HG02798 (cell line): ENCODE results near the gene PGRMC2.
A peak's percentile ranks its signal among the peaks of the same experiment; 100 is the strongest.

Source experiments
- ATAC-seq: cut with Tn5 transposase; IDR thresholded peaks from one replicate; pipeline ENCODE4 v1.9.1; 2021; ENCODE audit warnings: mild to moderate bottlenecking; ENCODE audit not compliant: unreplicated experiment, poor library complexity

PGRMC2 gene, protein sequence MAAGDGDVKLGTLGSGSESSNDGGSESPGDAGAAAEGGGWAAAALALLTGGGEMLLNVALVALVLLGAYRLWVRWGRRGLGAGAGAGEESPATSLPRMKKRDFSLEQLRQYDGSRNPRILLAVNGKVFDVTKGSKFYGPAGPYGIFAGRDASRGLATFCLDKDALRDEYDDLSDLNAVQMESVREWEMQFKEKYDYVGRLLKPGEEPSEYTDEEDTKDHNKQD

DNA sequence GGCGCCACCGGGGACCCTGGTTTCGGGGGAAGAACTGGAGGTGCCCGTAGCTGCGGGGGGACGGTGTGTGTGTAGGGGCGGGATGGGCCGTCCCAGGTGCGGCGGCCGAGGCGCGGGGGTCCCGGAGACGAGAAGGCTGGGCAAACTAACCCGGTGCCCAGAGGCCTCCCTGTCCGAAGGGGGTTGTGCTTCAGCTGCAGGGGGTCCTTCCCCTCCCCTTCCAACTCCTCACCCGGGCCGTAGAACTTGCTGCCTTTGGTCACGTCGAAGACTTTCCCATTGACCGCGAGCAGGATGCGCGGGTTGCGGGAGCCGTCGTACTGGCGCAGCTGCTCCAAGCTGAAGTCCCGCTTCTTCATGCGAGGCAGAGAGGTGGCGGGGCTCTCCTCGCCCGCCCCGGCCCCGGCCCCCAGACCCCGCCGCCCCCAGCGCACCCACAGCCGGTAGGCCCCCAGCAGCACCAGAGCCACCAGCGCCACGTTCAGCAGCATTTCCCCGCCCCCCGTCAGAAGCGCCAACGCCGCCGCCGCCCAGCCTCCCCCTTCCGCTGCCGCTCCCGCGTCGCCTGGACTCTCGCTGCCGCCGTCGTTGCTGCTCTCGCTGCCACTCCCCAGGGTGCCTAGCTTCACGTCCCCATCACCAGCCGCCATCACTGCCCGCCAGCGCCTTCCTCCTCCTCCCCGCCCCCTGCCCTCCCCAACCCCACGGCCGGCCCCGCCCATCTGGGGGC is at the start of gene PGRMC2:
Gene PGRMC2 (minus strand): TSS at position 673 of the 730 bp plus-strand sequence. CDS start 23 bp downstream, at position 650.
- ATAC-seq, result no peak

DNA sequence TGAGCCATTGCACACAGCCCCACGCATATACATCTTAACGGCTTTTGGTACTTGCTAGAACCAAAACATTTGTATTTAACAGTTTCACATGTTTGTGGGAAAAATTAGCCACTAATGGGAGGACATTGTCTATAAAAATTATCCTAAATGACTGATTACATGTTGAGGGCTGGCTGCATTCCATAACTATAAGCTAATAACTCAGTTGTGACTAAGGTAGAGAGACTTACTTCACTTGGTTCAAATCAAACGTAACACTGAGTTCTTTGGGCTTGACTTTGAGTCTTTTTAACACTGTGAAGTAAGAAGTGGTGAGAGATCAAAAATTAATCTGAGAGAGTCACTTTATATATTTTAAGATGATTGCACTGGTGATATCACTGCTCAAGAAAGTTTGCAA is 47.9 kb upstream of the PGRMC2 start:
- no peak for ATAC-seq

DNA sequence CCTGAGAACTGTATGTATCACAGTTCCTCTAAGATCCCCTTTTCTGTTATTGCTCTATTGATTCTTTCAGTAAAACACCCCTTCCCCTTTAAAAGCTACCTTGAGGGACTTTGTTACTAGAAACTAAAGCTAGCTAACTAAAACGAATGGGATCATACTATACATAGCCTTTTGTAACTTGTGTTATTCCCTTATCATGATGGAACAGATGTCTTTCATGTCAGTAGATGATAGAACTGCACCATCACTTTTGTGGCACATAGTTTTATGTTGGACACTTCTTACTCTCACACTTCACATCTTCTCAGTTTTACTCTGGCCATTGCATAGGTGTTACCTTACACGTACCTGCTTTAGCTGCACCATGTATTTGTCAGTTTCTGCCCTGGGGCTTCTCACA is 46.6 kb upstream of the PGRMC2 start:
- no peak for ATAC-seq

DNA sequence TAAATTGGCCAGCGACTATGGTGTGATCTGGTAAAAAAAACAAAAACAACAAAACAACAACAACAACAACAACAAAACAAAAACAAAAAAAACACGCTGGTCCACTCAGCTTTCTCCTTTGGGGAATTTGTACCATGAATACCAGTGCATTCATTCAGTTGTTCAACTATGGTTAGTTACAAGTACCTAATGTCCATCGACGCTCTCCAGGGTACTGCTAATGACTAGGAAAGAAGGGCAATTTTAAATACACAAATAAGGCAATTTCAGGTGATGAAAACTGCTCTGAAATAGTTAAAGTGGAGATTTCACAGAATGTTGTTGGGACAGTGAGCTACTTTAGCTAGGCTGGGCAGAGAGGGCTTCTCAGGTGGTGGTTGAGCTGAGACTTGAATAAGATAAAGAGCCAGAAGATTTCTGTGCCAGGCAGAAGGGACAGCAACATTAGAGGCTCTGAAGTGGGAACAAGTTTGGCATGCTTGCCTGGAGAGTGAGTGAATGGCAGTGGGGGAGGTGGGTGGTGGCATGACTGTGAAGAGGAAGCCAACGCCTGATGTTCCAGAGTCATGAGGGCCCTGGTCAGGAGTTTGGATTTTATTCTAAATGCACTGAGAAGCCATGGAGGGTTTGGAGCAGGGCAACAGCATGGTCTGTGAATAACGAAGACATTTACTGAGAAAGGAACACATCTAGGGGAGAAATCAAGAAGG is 45.9 kb upstream of the PGRMC2 start:
- ATAC-seq, result no peak

DNA sequence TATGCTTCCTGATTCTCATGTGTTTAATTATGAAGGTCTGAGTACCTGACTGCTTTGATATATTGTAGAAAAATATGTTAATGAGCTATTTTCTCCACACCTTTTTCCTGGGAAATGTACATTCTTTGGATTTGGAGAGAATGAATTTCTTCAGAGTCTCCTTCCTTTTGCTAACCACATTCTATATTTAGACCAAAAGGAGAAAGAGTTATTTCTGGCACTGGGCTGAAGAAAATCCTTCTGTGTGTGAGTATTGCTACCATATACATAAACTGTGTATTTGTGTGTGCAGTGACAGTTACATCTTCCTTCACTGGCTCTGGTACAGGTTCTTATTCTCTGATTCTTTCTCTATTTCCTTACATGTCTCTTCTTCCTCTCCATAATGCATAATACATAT is 44.5 kb upstream of the PGRMC2 start:
- no peak for ATAC-seq

DNA sequence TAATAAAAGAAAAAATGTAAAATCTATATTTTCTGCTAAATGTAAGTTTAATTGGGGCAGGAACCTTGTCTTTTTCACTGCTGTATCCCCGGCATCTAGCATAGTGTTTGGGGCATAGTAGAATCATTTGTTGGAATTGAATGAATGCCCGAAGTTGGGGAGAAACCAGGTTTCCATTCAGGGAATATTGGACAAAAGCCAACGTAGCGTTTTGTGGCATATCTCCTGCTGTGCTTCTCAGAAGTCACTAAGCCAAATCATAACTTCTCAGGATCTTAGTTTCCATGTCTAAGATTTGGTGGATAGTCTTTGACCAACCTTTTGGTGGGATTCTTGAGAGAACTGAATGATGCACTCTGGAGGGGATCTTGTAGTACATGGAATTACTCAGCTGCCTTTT is 42.0 kb upstream of the PGRMC2 start:
- no peak for ATAC-seq

DNA sequence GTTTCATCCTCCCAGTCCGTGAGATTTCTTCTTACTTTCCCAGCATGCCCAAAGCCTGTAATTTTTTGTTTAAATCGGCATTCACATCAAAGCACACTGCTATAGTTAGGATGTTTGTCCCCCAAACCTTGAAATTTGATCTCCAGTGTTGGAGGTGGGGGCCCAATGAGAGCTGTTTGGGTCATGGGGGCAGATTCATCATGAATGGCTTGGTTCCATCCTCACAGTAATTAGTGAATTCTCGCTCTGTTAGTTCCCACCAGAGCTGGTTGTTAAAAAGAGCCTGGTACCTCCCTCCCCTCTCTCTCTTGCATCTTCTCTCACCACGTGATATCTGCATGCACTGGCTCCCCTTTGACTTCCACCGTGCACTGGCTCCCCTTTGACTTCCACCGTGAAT is 40.5 kb upstream of the PGRMC2 start:
- ATAC-seq, result no peak

DNA sequence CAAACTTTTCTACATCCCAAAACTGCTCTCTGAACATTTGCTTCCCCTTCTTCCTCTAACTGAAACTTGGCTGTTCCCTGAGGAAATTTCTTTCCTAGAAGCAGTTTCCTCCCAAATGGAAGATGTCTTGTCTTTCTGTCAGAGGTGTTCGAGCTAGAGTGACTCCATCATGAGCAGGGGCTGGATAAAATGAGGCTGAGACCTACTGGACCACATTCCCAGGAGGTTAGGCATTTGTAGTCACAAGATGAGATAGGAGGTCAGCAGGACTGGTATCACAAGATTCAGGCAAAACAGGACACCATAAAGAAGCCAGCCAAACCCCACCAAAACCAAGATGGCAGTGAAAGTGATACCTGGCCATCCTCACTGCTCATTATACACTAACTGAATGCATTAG is 35.8 kb upstream of the PGRMC2 start:
- ATAC-seq, result no peak

DNA sequence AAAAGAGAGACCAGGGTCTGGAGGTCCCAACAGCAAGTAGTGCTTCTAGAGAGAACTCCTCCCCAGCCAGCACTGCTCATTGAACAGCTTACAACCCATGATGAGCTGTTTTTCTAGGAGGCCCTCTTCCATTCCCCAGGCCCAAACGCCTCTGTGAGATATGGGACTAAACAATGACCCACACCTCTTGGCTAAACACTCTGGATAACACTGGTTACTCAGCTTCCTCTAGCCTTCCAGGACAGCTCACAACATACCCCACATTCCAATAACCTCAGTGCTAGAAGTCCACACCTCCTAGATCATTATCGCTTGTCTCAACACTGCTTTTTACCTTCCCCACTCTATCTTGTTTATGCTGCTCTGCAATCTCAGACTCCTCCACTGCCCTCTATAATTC is 35.4 kb upstream of the PGRMC2 start:
- no peak for ATAC-seq

DNA sequence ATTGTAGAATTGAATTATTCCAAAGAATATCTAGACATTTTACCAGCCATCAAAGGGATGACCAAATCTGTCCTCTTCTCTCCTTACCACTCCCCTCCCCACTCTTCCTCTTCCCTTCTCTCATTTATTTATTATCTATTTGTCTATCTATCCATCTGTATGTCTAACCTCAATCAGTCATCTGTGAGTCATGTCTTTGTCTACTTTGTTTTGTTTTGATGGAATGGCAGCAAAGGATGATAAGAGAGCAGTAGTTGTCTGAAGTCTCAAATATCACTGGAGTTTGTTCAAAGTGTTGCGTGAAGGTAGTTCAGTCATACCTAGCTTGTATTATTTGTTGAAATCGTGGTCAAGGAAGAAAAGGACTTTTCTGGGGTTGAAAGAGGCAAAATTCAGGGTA is 34.7 kb upstream of the PGRMC2 start:
- no peak for ATAC-seq

DNA sequence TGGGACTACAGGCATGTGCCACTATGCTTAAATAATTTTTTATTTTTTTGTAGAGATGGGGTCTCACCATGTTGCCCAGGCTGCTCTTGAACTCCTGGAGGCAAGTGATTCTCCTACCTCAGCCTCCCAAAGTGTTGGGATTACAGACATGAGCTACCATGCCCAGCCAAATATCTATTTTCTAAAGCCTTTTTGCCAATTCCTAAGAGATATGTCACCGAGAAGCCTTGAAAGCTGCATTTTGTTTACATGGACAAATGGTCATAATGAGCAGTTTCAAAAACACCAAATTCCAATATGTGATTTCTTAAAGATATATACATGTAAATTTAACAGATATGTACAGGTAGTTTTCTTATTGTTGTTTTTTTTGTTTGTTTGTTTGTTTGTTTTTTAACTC is 33.0 kb upstream of the PGRMC2 start:
- ATAC-seq, result no peak

DNA sequence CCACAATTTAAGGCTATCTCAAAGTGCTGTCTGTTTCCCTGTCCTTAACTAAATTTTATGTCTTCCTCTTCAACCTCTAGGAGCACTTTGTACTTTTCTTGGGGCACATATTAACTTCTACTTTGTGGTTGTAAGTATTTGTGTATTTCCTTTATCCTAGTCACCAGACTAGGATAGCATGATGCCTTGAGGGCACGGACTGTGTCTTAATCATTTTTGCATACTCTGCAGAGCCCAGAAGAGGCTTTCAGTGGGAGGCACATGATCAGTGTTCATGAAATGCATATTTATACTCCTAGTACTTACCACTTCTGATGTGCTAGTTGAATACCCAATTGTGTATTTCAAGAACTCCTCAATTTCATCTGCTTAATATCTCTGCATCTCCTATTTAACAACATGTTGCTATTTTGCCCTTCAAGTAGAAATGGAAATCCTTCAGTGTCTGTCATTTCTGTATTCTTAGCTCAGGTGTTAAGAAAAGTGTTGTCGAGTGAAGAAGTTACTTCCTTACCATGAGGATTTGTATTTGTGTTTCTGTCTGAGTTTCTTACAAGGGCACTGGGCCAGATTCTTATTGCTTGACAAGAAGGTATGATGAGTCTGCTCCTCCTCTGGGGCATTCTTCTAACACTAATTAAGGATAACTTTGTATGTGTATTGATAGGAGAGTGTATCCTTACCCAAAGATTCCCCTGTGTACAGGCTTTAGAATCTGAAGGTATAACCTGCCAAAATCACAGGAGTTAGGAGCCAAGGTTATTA is 28.3 kb upstream of the PGRMC2 start:
- no peak for ATAC-seq

DNA sequence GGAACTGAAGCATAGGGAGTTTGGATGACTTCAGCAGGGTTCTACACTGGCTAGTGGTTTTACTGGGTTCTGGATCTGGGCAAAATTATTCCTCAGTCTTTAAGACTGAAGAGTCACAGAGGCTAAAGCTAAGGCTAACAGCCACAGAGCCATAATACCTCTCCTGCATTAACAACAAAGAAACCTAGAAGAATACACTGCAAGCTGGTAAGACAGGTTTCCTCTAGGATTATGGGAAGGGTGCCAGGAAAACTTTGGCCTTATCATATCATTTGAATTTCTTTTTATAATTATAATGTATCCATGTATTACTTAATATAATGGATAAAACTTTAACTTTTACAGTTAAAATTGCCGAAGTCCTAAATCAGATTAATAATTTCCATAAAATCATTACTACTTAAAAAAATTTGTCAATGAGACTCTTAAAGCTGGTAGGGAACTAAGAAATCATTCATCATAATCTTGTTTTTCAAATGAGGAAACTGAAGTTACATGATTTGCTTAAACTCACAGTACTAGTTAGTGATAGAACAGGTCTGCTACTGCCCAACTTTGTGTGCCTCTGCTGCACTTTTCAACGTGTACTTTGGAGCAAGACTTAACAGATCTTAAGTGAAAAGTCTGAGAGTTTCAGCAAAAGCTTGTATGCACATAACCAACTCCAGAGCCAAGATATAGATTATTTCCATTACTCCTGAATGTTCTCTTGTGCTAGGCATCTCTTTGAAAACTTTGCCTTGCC is 24.2 kb upstream of the PGRMC2 start:
- ATAC-seq, result no peak

DNA sequence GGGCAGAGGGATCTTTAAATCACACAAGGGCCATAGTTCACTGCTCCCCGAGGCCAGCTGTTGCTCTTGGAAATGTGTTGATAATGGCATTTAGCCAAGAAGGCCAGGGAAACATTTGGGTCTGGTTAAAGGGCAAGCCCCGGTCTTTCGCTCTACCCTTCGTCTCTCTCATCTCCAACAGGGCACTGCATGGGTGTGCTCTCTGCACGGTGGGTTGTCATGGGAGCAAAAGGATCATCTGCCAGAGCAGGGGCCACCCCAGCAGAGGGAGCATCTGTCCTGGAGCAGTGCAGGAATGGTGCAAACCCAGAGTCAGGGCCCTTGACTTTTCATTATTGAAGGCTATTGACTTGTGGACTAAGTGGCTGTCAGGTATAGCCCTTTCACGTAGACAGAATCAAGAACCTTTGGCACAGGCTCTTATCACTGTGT is 22.7 kb upstream of the PGRMC2 start:
- no peak for ATAC-seq

DNA sequence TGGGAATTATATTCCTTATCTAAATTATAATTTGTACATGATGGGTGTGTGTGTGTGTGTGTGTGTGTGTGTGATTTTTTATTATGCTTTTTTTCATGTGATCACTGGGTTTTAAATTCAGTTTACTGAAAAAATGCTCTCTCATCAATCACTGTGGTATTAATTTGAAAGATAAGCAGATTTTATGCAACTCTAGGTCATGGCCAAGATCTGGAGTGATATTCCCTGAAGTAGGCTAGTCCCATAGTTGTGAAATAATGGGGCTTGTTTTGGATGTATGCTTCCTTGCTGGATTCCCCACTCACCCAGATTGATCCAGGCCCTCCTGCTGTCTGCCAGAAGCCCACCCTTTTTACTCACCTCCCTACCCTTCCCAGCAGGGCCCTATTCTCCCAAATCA is 22.0 kb upstream of the PGRMC2 start:
- ATAC-seq, result no peak

DNA sequence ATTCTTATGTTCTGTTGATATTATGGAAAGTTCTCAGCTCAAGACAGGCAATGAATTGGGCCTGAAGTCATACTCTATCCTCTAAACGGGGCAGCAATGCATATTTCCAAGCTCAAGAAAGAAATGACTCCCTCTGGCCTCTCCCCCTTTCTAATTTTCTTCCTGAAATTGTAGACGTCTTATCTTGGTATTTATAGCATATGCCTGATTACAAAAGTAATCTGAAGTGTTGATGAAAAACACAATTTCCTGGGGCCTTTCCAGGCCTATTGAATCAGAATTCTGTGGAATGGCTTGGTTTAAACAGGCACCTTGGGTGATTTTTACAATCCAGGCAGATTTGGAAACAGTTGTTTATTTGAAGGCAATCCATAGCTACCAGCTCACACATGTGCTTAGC is 21.4 kb upstream of the PGRMC2 start:
- no peak for ATAC-seq

DNA sequence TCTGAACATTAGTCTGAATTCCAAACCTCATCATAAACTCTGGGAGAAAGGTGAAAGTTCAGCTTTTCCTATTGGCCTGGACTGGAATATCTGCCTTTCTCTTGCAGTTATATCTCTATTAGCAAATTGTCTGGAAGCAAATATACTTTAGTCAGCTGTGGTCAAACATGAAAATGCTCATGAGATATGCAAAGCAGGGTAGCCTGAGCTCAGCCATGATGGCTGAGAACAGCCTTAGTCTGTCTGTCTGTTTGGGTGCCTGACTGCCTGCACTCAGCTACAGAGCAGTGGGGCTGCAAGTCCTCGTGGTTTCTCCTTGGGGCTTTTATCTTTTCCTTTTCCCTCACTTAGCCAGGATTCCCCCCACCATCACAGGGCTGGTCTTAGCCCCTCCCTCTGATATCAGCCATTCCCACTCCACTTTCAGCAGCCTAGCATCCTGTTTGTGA is 19.5 kb upstream of the PGRMC2 start:
- ATAC-seq, result peak; percentile 84

DNA sequence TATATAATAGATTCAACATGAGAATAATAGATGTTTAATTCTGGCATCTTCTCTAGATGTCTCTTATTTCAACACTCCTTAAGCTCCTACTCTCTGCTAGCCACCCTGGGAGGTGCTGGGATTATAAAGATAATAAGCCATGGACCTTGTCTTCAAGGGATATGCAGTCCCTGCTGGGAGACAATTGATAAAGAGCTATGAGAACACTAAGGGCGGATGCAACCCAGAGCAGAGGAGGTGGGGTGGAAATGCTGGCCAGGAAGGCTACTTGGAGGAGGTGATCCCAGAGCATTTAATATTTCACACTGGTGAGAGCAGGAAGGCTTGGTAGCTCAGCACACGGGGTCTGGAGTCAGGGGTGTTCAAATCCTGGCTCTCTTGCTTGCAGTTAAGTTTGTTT is 18.3 kb upstream of the PGRMC2 start:
- ATAC-seq, result no peak

DNA sequence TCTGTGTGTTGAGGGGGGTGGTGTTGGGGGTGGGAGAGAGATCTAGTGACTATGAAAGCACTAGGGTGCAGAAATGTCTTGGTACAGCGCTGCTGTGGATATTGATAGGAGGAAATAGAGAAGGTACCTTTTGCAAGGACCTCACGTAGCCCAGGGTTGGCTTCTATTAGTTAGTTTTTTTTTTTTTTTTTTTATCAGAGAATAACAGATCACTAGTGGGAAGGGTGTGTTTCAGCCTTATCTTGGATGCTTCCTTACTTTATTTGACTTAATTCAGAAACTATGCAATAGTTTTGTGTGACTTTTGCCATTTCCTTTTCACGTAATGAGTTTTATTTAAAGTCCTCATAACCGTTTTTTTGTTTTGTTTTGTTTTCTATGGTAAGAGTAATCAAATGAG is 16.4 kb upstream of the PGRMC2 start:
- ATAC-seq, result no peak

DNA sequence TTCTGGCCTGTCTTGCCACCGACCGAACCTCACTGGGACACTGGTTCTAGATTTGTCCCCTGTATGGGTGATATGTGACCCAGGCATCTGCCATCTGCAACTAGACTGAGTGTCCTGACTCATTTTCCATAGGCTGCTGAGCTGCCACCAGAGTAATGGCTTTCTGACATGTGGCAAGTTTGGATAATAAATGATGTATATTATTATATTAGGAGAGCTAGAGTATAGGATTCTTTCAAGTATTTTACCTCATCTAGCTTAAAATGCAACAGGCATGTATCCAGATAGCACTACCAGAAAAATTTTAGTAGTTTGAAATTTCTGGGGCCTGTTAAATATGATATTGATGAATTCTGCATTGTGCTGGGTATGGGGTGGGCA is 15.8 kb upstream of the PGRMC2 start:
- no peak for ATAC-seq
